ENCODE data around the gene KIF4B.

- TF ChIP-seq POLR2A (IDR thresholded peaks at IDR 0.05): no peak
- TF ChIP-seq, protein P1, sequence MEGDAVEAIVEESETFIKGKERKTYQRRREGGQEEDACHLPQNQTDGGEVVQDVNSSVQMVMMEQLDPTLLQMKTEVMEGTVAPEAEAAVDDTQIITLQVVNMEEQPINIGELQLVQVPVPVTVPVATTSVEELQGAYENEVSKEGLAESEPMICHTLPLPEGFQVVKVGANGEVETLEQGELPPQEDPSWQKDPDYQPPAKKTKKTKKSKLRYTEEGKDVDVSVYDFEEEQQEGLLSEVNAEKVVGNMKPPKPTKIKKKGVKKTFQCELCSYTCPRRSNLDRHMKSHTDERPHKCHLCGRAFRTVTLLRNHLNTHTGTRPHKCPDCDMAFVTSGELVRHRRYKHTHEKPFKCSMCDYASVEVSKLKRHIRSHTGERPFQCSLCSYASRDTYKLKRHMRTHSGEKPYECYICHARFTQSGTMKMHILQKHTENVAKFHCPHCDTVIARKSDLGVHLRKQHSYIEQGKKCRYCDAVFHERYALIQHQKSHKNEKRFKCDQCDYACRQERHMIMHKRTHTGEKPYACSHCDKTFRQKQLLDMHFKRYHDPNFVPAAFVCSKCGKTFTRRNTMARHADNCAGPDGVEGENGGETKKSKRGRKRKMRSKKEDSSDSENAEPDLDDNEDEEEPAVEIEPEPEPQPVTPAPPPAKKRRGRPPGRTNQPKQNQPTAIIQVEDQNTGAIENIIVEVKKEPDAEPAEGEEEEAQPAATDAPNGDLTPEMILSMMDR (IDR thresholded peaks at IDR 0.05): no peak
These were observed 4.9 kb upstream of the KIF4B start for GRCh38 chr5:155008669-155009068.

Data from adrenal gland (tissue), 5 donors.